Stimulated activated CD8-positive, alpha-beta memory T cell treated with anti-CD3 and anti-CD28 coated beads, Interleukin-4, amount 100 ng/mL, for 24 hours (primary cell): ENCODE data around the gene BICRAL.
"Not testable (repeated sequence)": the region's sequence is repeated elsewhere in the genome, so short reads cannot be mapped to it uniquely, and the experiment has no call there.

Experiments used
- DNase-seq: peaks from one replicate; pipeline ENCODE4 v3.0.0-alpha.2; 2020; ENCODE audit warnings: low read depth

The BICRAL gene

DNA sequence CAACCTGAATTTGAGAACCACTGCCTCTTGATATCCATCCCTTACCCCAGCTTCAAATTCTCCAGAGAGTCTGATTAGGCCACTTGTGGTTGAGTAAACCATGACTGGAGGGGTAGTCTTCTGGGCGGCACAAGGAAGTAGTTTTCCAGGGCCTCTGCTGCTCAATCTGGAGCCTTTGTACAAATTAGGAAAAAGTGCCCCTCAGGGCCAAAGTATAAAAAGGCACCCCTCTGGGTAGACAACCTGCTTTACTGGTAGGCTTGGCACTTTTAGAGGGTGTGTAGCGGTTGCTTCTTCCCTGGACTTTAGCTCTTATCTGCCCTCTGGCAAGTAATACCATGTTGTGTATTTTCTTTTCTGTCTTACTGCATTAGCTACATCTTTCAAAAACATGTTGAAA lies 64.7 kb downstream of the BICRAL start:
- DNase-seq: no peak

DNA sequence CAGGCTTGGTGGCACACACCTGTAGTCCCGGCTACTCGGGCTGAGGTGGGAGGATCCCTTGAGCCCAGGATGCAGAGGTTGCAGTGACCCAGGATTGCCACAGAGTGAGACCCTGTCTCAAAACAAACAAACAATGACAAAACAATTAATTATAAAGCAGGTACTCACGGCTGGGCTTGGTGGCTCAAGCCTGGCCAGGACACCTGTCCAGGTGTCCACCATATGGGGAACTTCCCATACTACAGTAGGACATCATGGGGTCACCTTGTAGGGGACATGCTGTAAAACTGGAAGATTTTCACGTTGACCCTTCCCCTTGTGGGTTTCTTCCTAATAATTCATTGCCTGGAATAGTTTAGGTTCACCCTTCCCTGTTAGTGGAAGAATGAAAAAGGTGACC lies 66.8 kb downstream of the BICRAL start:
- no peak for DNase-seq

DNA sequence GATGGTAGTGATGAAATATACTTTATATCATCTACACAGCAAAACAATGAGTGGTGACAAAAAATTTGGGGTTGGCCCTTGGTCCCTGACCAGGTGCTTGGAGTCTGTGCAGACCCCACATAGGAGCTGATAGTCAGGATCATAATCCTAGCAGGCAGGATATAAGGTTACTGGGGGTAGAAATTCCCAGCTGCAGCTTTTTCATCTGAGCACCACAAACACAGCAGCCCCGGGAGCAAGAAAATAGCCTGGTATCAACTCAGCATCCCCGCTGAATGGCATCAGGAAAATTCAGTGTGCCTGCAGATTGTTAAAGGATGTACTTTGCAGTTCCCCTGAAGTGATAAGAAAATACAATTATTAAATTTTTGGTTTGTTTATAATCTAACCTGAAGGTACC lies 69.7 kb downstream of the BICRAL start:
- no peak for DNase-seq

DNA sequence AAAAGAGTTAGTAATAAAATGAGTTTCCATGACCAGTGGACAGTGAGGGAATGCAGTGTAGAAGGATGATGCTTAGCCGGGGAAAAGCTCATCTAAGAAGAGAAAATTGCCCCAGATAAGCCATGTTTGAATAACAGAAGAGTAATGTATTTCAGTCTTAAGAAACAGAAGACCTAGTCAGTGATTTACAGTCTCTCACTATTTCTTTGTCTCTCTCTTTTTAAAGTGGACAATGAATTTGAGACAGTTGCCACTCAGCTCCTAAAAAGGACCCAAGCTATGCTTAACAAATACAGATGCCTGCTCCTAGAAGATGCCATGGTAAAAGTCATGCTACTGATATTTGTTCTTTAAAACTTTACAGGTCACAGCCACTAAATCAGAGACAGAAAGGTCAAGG lies 78.2 kb downstream of the BICRAL start:
- DNase-seq: no peak

DNA sequence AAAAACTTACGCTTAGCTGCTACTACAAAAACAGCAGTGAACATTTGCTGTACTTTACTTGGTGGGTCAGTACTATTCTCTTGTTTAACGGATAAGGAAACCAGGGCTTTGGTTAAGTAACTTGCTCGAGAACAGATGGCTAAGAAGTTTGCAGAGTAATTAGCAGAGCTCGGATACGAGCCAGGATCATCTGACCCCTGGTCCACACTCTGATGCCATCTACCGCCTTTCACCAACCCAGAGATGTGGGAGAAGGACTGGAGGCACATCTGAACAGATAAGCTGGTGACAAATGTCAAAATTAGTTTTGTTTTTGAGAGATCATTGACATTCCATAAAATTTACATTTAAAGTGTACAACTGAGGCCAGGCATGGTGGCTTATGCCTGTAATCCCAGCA lies 78.6 kb downstream of the BICRAL start:
- no peak for DNase-seq

DNA sequence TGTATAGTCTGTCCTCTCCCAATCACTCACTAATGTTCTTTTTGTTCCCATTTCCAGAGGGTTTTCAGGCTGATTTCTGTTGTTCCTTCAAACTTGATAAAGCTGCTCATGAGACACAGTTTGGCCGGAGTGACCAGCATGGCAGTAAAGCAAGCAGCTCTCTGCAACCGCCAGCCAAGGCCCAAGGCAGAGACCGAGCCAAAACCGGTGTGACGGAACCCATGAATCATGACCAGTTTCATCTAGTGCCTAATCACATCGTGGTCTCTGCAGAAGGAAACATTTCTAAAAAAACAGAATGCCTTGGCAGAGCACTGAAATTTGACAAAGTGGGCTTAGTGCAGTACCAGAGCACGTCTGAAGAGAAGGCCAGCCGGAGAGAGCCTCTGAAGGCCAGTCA lies 82.8 kb downstream of the BICRAL start:
- no peak for DNase-seq

DNA sequence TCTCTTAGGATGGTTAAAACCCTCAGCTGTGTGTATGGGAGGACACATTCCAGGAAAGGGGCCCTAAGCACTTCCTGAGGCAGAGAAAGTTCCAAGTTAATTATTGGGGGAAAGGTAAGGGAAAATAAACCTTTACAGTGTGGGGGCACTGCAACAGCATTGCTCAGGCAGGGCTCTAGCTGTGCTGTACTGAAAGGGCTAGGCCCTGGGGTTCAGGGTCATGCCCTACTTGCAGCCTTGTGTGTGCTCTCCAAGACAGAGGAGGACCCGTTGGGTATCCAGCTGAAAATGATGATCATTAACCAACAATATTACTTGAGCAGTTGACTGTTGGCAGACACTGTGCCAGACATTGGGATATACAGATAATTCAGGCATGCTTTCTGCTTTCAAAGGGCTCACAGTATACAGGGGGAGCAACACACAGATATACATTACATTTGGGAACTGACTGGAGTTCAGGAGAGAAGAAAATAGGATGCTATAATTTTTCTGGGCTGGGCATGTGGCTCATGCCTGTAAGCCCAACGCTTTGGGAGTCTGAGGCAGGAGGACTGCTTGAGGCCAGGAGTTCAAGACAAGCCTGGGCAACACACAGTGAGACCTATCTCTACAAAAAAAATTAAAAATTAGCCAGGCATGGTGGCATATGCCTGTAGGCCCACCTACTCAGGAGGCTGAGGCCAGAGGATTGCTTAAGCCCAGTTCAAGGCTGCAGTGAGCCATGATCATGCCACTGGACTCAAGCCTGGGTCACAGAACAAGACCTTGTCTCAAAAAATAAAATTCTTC lies 88.5 kb downstream of the BICRAL start:
- no peak for DNase-seq

DNA sequence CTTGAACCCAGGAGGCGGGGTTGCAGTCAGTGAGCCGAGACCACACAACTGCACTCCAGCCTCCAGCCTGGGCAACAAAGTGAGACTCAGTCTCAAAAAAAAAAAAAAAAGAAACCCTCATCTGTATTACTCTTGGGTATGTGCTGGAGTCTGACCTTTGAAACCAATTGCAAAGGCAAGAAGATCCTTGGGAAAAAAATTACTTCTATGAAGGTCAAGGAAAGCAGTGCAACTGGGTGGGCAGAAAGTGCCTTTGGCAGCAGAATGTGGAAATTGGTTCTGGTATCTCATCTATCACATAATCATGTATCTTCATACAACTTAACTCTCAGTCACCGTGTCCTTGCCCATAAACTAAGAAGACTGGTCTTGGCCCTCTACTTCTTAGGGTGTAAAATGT lies 89.9 kb downstream of the BICRAL start:
- DNase-seq: no peak

DNA sequence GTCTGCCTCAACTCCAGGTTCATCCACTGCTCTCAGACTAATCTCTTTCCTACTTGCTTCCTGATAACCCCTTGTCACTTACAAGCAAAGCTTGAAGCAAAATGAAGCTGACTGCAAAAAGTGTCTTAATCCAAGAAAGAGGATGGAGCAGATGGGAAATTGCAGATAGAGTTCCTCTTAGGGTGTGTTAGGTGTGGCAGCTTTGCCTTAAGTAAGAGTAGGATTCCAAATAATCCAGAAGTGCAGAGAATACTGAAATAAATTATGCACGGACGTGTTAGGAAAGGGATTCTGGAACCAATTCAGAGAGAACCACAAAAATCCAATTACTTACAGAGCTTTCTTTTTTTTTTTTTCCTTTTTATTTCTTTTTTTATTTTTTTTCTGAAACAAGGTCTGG lies 91.5 kb downstream of the BICRAL start:
- DNase-seq: no peak

DNA sequence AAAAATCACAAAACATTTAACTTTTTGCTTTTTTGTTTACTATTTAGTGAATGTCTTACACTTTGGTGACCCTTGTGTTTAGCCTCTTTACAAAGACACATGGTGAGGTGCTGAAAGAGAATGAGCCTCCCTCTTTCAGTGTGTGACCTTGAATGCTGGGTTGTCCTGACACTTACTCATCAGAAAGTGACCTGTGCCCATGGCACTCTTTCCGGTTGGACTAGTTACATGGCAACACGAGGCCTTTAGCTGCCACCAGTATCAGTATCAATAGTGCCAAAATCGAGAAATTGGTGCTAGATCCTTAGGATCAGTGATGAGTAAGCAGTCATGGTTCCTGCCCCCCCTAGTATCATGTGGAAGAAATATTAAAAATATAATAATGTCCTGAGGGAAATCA lies 95.8 kb downstream of the BICRAL start:
- no peak for DNase-seq

DNA sequence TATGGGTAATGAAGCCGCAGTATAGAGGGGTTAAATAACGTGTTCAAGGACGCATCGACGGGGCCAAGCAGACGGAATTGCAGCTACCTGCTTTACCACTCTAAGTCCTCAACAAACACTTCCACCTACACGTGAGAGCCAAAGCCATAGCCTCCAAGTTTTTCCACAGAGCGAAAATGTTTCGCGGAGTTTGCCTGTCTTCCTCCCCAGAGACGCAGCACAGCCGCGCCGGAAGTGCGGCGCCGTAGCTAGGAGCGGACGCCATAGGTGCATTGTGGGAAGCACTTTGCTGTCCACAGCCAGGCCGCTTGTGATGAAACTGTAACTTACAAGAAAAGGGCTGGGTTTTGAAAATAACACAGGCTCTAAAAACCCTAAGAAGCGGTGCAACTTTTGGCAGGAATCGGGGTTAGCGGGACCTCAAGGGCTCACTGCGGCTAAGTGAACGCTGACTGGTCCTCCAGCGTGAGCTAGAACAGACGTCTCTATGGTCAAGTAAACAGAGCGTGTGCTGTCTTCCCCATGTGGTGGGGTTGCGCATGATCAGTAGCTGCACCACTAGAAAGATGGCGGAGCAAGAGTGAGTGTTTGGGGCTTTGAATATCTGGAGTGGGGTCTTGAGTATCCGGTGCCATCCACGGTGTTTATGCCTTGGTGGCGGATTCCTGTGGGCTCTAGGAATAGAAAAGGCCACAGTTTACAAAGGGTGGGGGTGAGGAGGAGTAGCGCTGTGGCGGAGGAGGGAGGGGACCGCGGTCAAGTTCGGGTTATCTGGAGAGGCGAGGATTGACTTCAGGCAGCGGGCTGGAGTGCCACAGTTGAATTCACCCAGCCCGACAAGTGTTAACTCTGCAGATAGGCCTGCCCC lies 97.8 kb downstream of the BICRAL start, which contains the start of gene RPL7L1:
Gene RPL7L1 (plus strand): TSS at position 245 of the 868 bp plus-strand sequence. CDS start 295 bp downstream, at position 540.
- peak; percentile 65 for DNase-seq

DNA sequence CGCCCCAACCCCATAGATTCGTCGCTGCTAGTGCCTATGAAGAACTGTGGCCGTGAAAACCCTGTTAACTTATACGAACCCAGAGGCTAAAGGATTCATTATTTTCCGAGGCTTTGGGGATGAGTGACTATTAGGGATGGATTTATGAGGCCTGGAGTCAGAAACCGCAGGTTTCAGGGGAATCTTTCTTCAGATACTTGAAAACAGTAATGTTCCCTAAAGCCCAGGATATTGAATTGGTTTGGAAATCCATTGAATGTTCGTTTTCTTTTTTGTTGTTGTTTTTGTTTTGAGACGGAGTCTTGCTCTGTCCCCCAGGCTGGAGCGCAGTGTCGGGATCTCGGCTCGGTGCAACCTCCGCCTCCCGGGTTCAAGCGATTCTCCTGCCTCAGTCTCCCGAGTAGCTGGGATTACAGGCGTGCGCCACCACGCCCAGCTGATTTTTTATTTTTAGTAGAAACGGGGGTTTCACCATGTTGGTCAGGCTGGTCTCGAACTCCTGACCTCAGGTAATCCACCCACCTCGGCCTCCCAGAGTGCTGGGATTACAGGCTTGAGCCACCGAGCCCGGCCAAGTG lies 98.5 kb downstream of the BICRAL start:
- not testable (repeated sequence) for DNase-seq

DNA sequence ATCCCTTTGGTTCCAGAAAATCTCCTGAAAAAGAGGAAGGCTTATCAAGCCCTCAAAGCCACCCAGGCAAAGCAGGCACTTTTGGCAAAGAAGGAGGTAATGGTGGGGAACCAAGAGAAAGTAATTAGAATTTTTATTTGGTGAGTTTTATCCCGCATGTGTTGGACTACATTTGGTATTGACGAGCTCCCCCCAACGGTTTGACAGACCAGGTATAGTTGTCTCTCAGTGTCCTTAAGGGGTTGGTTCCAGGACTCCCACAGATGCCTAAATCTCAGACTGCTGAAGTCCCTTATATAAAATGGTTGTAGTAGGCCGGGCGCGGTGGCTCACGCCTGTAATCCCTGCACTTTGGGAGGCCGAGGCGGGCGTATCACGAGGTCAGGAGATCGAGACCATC lies 99.0 kb downstream of the BICRAL start:
- not testable (repeated sequence) for DNase-seq

DNA sequence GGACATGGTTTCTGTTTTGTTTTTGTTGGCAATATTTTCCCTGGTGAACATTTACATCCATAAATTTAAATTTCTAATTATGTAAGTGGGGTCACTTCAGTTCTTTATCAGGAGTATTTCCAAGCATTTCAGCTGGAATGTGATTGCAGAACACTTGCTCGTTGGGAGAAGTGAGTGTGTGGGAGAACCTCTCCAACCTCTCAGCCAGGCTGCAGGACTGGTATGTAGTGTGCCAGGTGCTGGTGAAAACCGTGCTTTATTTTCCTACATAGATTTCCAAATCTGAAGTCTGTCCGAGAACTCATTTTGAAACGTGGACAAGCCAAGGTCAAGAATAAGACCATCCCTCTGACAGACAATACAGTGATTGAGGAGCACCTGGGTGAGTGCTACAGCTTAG lies 103.8 kb downstream of the BICRAL start:
- no peak for DNase-seq

DNA sequence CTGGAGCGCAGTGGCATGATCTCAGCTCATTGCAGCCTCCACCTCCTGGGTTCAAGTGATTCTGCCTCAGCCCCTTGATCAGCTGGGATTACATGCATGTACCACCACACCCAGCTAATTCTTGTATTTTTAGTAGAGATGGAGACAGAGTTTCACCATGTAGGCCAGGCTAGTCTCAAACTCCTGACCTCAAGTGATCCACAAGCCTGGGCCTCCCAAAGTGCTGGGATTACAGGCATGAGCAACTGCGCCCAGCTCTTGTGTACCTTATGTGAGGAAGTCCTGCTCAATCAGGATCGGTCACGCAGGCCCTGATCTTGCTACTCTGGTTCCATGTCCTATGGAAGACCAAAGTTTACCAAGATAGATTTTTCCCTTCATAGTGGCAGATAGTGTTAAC lies 106.3 kb downstream of the BICRAL start:
- not testable (repeated sequence) for DNase-seq

DNA sequence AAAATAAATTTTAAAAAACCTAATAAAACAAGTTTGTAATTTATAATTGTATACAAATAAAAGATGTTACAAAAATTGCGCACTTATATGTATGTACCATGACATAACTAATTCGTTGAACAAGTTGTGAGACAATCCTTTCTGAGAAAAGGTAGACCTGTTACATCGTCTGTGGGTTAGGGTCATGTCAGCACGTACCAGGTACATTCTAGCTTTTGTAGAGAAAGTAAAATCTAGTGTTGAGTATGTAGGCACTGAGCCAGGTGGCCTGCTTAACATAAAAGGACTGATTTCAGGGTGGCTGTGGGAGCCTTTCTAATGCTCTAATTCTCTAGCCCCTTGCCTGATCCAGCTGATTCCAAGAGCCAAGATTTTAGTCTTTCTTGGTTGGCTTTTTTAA lies 108.0 kb downstream of the BICRAL start:
- no peak for DNase-seq

DNA sequence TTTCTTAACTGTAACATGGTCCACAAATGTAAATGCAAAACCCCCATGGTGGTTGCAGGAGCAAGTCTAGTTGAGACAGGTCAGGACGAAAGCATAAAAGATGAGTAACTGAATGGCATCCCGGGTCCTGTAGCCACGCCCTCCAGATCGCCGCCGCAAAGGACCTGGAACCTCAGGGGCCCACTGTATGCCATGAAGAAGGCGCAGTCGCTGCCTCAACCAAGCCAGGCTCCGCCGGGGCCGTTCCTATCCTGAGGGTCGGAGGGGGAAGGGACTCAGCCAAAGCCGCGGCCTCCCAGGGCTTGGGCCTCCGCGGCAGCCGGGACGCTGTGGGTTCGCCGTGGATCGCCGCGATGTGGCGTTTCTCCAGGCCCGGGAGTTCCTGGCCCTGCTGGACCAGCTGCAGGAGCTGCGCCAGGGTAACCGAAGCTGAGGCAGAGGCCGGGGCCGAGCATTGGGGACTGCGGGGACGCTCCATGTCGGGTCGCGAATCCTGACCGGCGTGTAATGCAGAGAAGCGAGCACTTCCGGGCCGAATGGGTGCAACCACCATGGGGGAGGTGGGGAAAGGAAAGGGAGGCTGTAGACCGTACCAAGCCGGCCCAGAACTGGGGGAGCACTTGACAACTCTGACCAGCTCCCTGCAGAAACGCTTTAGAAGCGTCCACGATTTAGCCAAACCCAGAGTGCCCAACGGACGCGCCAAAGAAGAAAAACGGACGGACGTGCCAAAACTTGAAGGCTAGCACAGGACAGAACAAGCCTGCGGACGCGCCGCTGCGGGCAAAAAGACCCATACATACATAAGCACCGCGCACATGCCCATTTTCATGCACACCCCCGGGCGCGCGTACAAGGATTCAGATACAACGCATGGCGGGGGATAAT lies 108.7 kb downstream of the BICRAL start:
- peak; percentile 82 for DNase-seq

DNA sequence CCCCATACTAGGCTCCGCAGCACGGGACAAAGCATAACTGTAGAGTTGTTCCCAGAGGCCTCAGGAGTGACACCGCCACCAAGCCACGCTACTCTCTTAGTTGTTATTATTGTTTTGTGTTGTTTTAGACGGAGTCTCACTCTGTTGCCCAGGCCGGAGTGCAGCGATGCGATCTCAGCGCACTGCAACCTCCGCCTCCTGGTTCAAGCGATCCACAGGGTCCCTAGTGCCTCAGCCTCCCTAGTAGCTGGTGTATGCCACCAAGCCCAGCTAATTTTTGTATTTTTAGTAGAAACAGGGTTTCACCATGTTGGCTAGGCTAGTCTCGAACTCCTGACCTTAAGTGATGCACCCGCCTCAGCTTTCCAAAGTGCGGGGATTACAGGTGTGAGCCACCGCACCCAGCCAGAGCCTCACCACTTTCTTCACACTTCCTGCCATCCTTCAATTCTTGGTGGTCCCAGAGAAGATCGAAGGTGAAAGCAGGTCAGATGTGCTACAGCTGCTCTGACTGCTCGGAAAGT lies 109.4 kb downstream of the BICRAL start:
- no peak for DNase-seq

DNA sequence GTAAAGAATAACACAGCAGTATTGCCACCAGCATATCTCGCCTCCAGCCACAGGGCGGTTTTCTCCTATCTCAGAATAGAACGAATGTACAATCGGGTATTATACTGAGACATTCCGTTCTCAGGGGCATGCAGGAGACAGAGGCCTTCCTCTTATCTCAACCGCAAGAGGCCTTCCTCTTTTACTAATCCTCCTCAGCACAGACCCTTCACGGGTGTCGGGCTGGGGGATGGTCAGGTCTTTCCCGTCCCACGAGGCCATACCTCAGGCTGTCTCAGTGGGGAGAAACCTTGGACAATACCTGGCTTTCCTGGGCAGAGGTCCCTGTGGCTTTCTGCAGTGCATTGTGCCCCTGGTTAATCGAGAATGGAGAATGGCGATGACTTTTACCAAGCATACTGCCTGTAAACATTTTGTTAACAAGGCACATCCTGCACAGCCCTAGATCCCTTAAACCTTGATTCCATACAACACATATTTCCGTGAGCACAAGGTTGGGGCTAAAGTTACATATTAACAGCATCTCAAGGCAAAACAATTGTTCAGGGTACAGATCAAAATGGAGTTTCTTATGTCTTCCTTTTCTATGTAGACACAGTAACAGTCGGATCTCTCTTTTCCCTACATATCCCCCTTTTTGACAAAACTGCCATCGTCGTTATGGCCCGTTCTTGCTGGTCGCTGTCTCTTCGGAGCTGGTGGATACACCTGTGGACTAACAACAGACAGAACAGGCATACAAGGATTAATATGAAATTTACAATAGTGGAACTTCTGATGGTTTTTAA lies 112.4 kb downstream of the BICRAL start:
- not testable (repeated sequence) for DNase-seq

DNA sequence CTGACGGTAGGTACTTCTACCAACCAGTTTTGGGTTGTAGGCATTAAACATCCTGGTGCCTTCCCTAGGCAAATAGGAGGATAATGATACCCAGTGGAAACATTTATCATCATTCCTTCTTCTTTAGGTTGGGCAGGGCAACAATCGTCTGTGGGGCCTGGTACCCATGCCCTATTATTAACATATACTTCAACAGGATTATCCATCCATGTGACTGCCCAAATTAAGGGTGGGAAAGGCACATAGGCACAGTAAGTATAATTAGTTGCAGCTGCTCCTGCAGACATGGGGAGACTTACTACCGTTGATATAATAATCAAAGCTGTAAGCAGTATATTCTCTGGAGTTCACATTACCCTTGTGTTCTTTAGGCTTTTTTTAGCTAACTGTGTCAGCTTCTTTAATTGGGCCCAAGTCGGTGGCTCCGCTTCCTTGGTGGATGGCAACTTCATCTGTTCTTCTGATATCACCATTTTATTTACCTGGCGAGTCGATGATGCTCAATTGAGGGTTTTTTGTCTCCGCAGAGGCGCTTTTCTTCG lies 114.4 kb downstream of the BICRAL start:
- DNase-seq: no peak
